ENCODE measurements around the gene JPT2.

The JPT2 gene, protein sequence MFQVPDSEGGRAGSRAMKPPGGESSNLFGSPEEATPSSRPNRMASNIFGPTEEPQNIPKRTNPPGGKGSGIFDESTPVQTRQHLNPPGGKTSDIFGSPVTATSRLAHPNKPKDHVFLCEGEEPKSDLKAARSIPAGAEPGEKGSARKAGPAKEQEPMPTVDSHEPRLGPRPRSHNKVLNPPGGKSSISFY

DNA sequence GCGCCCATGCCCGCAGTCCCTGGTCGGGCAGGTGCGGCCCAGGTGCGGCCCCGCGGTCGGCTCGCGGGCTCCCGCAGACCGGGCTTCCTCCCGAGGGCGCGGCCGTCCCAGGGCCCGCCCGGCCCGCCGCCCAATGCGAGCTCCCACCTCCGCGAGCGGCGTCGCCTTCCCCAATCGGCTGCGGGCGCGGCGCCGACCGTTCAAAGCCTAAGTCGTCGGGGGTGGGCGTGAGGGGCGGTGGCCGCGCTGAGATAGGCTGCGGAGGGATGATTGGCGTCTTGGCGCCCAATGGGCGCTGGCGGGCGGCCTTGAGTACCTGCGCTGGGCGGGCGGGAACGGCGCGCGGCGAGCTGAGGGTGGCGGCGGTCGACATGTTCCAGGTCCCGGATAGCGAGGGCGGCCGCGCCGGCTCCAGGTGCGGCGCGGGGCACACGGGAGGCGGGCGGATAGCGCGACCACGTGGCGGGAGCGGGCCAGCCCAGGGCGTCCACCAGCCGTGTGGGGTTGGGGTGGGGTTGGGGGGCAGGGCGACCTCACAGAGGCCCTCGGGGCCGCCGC is at the start of gene JPT2:
Gene JPT2 (plus strand): TSS at position 338 of the 558 bp plus-strand sequence. CDS start 34 bp downstream, at position 372.
- peak; percentile 85 to 88 for DNase-seq

DNA sequence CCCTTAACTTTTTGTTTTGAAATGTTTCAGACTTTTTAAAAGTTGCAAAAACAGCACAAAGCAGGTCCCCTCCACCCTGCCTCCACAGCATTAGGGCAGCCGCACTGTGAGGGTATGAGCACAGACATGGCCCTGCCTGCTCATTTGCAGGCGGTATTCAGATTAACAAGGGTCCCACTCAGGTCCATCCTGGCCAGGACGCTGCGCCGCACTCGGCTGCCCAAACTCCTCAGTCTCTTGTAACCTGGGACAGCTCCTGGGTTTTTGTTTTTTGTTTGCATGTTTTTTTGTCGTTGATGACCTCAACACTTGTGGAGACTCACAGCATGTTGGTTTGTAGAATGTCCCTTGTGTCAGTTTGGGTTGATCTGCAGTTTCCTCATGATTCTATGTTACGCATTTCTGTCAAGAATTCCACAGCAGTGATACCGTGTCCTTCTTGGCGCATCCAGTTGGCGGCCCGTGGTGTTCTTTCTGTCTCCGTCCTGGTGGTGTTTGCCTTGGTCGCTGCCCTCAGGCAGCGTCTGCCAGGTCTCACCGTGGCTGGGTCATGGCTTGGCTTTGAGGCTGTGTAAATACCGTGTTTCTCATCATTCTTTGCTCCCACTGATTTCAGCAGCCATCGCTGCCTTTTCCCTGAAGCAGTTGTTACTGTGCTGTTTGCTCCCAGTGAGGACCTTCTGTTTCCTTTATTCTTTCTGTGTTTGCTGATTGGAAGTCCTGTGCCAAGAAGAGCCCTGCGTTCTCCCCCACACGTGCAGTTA is 47.4 kb upstream of the JPT2 start:
- no peak for DNase-seq

DNA sequence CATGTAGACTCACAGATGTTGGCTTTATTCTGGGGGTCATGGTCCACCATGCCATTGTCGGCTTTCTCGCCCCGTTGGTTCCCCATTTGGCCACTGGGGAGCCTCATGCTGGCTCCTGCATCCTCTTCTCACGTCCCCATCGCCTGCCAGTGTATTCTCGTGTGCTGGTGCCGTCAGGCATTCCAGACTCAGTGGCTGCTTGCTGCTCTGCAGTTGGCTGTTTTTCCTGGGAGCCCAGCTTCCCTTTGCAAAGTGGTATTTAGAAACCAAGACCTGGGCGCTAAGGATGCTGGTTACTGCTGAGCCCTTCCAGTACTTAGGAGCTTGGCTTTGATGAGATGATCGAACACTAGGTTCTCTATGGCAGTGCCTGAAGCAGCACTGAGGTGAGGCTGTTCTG is 46.8 kb upstream of the JPT2 start:
- DNase-seq, result no peak

DNA sequence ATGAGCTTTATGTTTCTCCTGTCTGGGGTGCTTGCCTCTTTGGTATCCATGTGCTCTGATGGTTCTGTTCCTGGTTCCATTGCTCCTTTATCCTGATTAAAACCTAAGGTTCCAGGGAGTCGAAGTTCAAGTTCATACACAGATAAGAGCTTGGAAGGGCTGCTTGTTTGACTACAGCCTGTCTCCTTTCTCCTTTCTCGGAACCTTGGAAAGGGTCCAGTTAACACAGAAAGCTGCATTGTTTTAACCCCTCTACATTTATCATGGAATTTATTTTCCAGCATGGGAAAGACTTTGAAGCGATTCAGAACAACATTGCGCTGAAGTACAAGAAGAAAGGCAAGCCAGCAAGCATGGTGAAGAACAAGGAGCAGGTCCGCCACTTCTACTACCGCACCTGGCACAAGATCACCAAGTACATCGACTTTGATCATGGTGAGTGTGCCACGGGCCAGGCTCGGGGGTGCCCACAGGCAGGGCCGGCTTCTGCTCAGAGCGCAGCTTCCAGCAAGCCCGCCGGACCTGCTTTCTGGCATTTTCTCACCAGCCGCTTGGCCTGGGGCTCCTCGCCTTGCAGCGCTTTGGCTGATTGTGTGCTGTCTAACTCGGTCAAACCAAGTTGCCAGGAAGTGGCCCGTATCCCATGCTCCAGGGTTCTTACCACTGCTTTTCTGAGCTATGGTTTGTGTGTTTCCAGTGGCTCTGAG is 46.0 kb upstream of the JPT2 start:
- DNase-seq, result no peak

DNA sequence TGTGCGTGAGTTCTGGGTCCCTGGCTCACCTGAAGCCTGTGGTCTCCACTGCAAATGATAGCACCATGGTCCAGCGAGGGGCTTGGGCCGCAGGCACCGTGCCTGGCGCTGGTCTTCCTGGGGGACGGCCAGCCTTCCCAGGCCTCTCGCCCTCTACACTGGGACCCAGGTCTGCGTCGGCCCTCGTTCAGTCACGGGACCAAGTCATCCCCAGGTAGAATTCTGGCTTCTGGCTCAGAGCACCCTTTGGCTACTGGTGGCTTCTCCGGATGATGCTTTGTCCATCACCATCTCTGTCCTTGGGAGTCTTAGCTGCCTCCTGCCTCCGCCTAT is 45.5 kb upstream of the JPT2 start:
- no peak for DNase-seq

DNA sequence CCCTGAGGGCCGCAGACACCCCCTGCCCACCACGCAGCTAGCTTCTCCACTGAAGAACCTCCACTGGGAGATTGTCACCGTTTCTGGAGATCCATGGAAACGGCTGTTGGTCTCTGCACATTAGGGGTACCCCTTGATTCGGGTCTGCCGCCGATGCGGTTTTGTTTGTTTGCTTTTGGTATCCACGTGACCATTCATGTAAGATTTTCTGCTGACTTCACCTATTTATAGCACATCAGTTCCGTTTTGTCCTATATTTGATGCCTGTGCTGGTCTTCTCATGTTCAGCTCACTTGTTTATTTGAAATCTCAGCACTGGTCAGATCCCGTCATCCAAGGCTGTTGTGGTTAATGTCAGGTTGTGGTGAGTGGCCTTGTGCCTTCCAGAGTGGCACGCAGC is 44.8 kb upstream of the JPT2 start:
- no peak for DNase-seq

DNA sequence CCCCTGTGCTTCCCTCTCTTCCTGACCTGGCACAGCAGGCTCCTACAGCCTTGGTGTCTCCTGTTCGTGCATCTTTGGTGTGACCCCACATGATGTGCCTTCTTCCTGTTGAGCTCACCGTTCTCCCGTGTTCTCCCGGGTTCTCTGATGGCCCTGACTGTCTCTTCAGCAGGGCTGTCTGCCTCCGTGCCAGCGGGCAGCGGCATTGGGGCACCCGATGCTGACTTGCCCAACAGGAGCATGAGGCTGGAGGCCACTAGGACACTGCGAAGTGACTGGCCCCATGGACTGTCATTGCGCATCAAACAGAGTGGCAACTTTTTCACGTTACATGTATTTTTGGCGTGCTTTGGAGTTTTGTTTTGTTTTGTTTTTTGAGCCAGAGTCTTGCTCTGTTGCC is 43.5 kb upstream of the JPT2 start:
- DNase-seq, result no peak

DNA sequence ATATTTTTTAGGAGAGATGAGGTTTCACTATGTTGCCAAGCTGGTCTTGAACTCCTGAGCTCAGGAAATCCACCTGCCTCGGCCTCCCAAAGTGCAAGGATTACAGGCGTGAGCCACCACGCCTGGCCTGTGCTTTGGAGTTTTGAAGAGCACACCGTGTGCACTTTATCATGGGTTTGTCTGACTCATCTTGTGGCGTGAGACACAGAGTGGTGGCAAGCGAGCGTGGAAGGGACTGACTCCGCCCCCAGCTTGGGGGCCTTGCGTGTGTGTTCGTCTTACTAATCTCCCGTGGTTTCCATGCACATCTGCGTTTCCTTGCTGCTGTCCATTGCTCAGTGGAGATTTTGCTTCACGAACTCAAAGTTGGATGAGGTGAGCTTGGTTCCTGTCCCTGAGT is 43.0 kb upstream of the JPT2 start:
- no peak for DNase-seq

DNA sequence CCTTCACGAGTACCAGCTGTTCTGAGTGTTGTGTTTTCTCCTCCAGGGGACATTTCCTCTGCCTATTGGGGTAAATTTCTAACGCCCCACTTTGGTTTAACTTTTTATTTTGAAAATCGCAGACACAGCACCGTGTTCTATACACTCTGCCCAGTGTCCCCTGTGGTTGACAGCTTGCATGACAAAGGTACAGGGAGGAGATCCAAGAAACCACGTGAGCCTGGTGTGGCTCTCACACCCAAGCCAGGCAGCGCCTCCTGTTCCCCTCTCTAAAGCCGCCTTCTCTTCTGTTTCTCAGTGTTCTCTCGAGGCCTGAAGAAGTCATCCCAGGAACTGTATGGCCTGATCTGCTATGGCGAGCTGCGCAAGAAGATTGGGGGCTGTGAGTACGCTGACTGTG is 40.6 kb upstream of the JPT2 start:
- DNase-seq, result no peak

DNA sequence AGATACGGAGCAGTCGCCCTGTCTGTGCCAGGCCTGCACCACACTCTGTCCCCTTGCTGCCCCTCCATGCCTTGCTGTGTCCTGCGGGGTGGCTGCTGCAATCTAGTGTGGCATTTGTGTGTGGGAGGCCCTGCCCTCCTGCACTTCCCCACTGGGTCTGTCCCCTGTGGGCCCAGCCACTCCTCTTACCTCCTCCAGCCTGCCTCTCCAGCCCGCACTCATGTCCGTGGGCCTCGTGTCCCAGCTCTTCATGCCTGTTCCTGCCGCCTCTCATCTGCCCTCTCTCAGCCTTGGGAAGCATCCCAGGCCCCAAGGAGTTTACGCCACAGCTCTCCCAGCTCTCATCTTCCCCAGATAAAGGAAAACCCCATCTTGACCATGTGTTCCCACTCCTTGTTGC is 39.3 kb upstream of the JPT2 start:
- DNase-seq, result no peak

DNA sequence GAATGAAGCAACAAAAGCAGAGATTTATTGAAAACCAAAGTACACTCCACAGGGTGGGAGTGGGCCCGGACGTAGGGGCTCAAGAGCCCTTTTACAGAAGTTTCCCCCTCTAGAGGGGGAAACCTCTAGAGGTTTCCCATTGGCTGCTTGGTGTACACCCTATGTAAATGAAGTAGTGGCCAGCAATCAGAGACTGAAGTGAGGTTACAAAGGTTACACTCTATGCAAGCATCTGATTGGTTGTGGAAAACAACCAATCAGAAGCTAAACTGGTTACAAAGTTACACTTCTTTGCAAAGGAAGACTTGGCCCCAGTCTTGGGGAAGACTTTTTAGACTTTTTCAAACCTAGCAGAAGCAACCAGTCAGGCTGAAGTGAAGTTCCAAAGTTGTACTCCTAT is 38.8 kb upstream of the JPT2 start:
- DNase-seq, result no peak

DNA sequence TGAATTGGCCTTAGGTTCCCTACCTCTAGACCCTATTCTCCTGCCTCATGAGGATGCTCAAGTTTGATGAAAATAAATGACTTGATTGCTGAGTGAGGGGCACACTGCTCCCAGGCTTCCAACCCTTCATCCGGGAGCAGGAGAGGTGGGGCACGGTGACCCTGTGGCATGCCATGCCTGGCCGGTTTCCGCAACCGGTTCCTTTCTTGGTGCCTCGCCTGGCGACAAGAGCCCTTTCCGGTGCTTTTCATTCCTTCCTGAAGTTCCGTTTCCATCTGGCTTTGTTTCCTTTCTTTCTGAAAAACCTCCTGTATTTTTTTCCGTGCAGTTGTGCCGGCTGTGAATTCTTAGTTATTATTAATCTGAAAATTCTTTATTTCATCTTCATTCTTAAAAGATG is 38.2 kb upstream of the JPT2 start:
- no peak for DNase-seq

DNA sequence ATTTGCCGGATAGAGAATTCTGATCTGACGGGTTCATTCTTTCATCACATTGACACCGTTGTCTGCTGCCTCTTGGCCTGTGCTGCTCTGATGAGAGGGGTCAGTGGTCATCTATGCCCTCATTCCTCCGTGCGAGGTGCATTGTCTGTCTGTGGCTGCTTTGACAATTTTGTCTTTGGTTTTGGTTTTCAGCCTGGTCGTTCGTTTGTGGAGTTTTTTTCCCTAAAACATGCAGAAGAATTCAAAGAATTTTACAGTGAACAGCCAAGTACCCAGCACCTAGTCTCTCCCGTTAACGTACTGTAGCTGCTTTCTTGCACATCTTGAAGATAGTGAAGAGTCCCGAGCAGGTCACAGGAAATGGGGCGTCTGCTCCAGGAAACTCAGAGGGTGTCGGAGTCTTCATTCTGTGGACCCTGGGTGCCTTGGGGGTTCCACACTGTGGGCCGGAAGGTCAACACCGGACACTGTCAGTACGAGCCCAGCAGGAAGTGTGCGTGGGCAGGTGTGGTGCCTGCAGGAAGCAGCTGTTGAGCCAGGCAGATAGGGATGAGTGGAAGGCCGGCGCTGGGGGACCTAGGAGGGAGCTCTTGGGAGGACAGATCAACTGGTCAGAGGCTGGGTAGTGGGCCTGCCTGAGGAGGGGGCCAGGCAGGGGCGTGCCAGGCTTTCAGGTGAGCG is 37.7 kb upstream of the JPT2 start:
- DNase-seq, result no peak

DNA sequence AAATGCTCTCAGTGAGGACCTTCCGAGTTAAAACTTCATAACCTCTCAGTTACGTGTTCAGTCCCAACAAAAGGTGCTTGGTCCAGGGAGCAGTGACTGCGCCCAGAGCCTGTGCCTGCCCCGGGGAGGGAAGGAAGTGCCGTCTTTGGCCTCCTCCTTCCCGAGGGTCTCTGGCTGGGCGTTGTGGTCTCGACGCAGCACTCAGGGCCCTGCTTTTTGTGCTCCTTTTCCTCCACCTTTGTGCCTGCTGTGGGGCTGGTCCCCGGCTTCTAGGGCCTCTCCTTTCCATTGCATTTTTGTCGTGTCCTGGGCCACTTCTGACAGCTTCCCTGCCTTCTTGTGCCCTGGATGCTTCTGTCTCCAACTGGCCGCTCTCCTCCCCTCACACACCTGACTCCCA is 36.8 kb upstream of the JPT2 start:
- DNase-seq, result no peak

DNA sequence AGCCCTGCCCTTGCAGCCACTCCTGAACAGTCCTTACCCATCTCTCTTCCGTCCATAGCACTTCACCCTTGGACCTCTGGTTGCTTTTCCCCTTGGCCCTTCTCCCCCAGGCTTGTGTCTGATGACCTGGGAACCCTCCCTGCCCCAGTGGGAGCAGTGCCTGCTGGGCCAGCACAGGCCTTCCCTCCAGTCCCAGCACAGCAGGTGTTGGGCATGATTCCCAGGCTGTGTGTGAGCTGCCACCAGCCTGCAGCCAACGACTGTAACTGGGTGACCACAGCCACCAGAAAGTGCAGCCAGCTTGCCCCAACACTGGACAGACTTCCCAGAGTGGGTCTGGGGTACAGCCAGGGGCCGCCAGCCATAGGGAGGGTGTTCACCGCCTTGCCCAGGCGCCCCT is 35.9 kb upstream of the JPT2 start:
- DNase-seq, result peak; percentile 53 to 61

DNA sequence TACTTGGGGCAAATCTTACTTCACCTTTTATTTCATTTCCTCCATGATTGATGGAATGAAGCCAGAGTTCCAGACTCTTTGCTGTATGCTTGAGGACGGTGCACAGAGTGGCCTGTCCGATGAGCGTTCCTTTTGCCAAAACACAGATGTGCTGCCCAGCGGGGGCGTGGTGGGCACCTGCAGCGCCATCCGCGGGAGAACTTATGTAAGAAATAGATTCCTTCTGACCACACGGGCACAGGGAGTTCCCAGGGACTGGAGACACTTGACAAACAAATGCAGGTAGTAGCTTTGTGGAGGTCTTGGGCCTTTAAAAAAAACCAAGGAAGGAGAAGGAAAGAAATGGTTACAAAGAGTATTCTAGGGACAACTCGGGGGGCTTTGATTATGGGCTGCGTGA is 35.3 kb upstream of the JPT2 start:
- no peak for DNase-seq

DNA sequence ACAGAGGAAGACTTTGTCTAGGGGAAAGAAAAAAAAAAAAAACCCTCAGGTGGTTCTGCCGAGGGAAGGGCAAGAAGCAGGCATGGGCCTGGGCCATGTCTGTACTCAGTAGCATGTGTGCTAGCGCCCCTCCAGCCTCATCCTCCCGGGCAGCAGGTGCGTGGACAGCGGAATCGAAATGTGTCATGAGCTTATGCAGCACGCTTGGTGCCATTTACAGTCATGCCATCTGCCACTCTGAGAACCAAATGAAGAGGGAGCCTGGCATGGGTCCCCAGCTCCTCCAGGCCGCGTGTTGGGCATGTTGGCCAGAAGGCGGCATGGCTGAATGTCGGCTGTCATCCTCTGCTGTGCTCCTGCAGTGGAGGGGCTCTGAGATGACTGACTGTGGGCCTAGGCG is 34.6 kb upstream of the JPT2 start:
- peak in 1 of 2 donors; percentile 28 for DNase-seq

DNA sequence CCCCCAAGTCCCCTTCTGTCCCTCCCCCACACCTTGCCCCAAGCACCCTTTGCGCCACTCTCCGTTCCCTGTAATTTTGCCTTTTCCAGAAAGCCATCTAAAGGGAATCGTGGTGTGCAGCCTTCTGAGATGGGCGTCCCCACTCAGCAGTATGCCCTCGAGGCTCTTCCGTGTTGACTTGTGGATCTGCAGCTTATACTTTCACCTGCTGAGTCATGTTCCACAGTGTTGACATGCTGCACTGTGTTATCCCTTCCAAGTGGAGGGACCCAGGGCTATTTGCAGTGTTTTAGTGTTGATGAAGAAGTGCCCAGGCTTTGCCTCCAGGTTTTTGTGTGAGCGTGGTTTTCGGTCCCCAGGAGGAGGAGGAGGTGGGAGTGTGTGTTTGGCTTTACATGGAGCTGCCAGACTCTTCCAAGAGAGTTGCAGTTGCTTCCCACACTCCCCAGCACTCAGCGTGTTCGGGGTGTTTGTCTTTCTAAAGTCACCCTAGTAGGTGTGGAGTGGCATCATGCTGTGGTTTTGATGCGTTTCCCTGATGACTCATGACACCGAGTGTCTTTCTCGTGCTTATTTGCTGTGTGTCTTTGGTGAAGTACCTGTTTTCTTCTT is 32.1 kb upstream of the JPT2 start:
- DNase-seq, result no peak

DNA sequence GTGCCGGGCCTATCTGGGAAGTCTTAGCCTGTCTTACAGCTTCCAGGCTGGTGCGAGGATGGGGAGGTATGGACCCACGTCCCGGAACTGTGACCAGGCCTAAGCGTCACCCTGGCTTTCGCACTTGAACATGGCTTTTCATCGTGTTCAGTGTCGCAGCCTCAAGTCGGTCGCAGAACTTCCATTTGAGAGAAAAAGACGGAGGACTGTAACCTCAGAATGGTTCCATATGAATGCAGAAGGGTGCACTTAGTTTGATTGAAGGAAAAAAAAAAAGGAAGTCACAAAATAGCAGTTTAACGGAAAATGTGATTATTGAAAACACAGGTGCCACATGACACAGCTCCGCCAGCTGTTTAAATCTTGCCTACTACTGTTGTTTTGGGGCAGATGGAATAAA is 30.2 kb upstream of the JPT2 start:
- DNase-seq, result no peak

DNA sequence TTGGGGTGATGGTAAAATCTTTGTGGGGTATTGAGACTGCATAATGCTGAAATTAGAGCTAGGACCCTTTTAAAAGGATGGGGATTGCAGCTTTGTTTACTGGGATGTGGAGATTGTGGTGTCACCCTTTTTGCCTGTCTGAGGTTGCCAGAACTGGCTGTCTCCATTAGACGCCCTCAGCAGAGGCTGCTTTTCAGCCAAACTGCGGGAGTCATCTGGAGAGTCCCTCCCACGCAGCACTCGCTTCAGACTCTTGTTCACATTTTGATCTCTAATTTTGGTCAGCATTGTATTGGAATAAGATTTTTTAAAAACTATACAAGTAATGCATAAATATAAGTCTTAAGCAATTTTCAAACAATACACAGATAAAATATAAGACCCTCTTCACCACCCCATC is 27.9 kb upstream of the JPT2 start:
- DNase-seq, result peak in 1 of 2 donors; percentile 18

DNA sequence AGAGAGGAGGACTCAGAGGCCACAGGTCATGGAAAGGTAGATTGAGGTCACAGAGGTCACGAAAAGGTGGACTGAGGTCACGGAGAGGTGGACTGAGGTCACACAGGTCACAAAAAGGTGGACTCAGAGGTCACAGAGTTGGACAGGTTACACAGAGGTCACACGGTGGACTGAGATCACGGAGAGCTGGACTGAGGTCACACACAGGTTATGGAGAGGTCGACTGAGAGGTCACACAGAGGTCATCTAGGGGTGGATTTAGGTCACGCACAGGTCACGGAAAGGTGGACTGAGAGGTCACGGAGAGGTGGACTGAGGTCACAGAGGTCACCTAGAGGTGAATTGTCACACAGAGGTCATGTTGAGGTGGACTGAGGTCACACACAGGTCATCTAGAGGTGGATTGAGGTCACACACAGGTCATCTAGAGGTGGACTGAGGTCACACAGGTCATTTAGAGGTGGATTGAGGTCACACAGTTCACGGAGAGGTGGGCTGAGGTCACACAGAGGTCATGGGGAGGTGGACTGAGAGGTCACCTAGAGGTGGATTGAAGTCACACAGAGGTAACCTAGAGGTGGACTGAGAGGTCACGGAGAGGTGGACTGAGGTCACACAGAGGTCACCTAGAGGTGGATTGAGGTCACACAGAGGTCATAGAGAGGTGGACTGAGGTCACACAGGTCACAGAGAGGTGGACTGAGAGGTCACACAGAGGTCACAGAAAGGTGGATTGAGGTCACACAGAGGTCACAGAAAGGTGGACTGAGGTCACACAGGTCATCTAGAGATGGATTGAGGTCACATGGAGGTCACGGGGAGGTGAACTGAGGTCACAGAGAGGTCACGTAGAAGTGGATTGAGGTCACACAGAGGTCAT is 26.7 kb upstream of the JPT2 start:
- no peak for DNase-seq

DNA sequence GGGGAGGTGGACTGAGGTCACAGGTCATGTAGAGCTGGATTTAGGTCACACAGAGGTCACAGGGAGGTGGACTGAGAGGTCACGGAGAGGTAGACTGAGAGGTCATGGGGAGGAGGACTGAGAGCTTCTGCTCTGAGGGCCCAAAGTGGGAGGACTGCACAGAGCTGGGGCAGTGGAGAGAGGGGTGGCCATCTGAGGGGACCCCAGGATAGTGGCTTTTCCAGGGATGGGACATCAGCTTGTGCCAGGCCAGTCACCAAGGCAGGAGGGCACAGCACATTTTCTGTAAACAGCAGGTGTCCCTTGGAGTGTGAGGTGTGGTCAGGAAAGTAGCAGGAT is 26.1 kb upstream of the JPT2 start:
- no peak for DNase-seq

All from hippocampal formation (tissue), 2 donors.